Chondrocyte (in vitro differentiated cells): ENCODE results near the gene MSL2. TPM values are rescaled to one million over a fixed set of nuclear protein-coding genes. Genes with fewer than 3 reads are reported as not detected.
"Not testable (repeated sequence)": the region's sequence is repeated elsewhere in the genome, so short reads cannot be mapped to it uniquely, and the experiment has no call there.

Source experiments
- DNase-seq: peaks from one replicate; pipeline ENCODE4 v3.0.0; 2021; ENCODE audit warnings: mixed read lengths, low spot score
- H3K27ac Mint-ChIP-seq: one replicate; pipeline ENCODE4 v1.8.0; 2021; ENCODE audit warnings: mild to moderate bottlenecking, moderate library complexity, mixed read lengths; ENCODE audit not compliant: unreplicated experiment
- H3K27me3 Mint-ChIP-seq: 2 replicates; pipeline ENCODE4 v1.8.0; 2021; ENCODE audit warnings: low read depth, mixed read lengths
- H3K36me3 Mint-ChIP-seq: 2 replicates; pipeline ENCODE4 v1.8.0; 2021; ENCODE audit warnings: low read depth, mixed read lengths
- H3K4me1 Mint-ChIP-seq: 2 replicates; pipeline ENCODE4 v1.8.0; 2021; ENCODE audit warnings: low read depth, mild to moderate bottlenecking, mixed read lengths
- H3K4me3 Mint-ChIP-seq: one replicate; pipeline ENCODE4 v1.8.0; 2021; ENCODE audit warnings: mild to moderate bottlenecking, moderate library complexity, mixed read lengths; ENCODE audit not compliant: unreplicated experiment
- H3K9me3 Mint-ChIP-seq: 2 replicates; pipeline ENCODE4 v1.8.0; 2021; ENCODE audit warnings: low read depth, mixed read lengths
- total RNA-seq: library from RNA; stranded (reverse); gene quantifications from 3 replicates; pipeline ENCODE4 v1.2.1, GENCODE V29; 2021
- TF ChIP-seq, protein P1 (sequence below): fragments of 200-600 bp; sonication (generic); IDR thresholded peaks from 2 replicates; pipeline ENCODE4 v1.5.0; 2021; ENCODE audit warnings: antibody characterized with exemption, mild to moderate bottlenecking, moderate library complexity

The MSL2 gene
- total RNA-seq, 1 donor from 2014 or later, result 21.1 TPM

DNA sequence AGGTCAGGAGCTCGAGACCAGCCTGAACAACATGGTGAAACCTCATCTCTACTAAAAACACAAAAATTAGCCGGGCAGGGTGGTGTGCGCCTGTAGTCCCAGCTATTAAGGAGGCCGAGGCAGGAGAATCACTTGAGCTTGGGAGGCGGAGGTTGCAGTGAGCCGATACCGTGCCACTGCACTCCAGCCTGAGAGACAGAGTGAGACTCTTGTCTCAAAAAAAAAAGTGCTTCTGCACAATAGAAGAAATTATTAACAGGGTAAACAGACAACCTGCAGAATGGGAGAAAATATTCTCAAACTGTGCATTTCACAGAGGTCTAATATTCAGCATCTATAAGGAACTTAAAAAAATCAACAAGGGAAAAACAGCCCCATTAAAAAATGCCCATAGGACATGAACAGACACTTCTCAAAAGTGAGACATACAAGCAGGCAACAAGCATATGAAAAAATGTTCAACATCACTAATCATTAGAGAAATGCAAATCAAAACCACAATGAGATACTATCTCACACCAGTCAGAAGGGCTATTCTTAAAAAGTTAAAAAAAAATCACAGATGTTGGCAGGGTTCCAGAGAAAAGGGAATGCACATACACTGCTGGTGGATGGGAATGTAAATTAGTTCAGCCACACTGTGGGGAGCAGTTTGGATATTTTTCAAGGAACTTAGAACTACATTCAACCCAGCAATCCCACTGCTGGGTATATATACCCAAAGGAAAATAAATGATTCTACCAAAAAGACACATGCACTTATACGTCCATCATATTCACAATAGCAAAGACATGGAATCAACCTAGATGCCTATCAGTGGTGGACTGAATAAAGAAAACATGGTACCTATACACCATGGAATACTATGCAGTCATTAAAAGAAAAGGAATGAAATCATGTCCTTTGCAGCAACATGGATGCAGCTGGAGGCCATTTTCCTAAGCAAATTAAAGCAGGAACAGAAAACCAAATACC, 75.5 kb downstream of the MSL2 start:
- peaks cover 29% of the 10 kb centered on the region for H3K9me3 Mint-ChIP-seq
- DNase-seq, result no peak

DNA sequence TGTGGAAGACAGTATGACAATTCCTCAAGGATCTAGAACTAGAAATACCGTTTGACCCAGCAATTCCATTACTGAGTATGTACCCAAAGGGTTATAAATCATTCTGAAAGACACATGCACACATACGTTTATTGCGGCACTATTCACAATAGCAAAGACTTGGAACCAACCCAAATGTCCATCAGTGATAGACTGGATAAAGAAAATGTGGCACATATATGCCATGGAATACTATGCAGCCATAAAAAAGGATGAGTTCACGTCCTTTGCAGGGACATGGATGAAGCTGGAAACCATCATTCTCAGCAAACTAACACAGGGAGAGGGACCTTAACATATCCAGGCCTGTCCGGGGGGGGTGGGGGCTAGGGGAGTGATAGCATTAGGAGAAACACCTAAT, 76.4 kb downstream of the MSL2 start:
- Mint-ChIP-seq H3K36me3 (peaks cover 19% of the 10 kb centered on the region), H3K9me3 (peaks cover 38% of the 10 kb centered on the region)
- not testable (repeated sequence) for H3K27ac Mint-ChIP-seq, DNase-seq, H3K4me3 Mint-ChIP-seq, H3K27me3 Mint-ChIP-seq, H3K4me1 Mint-ChIP-seq

More for the DNA sequence above, 75.5 kb downstream of the MSL2 start:
- H3K36me3 Mint-ChIP-seq, result peaks cover 13% of the 10 kb centered on the region
- H3K27me3 Mint-ChIP-seq, result no peaks in the 10 kb centered on the region
- no peak overlapping the region for H3K27ac Mint-ChIP-seq
- TF ChIP-seq, protein P1, sequence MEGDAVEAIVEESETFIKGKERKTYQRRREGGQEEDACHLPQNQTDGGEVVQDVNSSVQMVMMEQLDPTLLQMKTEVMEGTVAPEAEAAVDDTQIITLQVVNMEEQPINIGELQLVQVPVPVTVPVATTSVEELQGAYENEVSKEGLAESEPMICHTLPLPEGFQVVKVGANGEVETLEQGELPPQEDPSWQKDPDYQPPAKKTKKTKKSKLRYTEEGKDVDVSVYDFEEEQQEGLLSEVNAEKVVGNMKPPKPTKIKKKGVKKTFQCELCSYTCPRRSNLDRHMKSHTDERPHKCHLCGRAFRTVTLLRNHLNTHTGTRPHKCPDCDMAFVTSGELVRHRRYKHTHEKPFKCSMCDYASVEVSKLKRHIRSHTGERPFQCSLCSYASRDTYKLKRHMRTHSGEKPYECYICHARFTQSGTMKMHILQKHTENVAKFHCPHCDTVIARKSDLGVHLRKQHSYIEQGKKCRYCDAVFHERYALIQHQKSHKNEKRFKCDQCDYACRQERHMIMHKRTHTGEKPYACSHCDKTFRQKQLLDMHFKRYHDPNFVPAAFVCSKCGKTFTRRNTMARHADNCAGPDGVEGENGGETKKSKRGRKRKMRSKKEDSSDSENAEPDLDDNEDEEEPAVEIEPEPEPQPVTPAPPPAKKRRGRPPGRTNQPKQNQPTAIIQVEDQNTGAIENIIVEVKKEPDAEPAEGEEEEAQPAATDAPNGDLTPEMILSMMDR, result no peak
- peaks cover 5% of the 10 kb centered on the region for H3K4me1 Mint-ChIP-seq
- no peak overlapping the region for H3K4me3 Mint-ChIP-seq

DNA sequence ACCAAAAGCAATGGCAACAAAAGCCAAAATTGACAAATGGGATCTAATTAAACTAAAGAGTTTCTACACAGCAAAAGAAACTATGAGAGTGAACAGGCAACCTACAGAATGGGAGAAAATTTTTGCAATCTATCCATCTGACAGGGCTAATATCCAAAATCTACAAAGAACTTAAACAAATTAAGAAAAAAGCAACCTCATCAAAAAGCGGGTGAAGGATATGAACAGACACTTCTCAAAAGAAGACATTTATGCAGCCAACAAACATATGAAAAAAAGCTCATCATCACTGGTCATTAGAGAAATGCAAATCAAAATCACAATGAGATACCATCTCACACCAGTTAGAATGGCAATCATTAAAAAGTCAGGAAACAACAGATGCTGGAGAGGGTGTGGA, 76.8 kb downstream of the MSL2 start:
- H3K4me3 Mint-ChIP-seq, H3K4me1 Mint-ChIP-seq, H3K27me3 Mint-ChIP-seq, H3K27ac Mint-ChIP-seq, DNase-seq: not testable (repeated sequence)
- Mint-ChIP-seq H3K9me3 (peaks cover 34% of the 10 kb centered on the region), H3K36me3 (peaks cover 20% of the 10 kb centered on the region)

DNA sequence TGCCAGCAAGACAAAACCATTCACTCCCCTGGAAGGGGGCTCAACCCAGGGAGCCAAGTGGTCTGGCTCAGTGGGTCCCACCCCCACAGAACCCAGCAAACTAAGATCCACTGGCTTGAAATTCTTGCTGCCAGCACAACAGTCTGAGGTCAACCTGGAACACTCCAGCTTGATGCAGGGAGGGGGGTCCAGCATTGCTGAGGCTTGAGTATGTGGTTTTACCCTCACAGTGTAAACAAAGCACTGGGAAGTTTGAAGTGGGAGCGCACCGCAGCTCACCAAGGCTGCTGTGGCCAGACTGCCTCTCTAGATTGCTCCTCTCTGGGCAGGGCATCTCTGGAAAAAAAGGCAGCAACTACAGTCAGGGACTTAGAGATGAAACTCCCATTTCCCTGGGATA, 81.7 kb downstream of the MSL2 start:
- Mint-ChIP-seq H3K4me1 (no peaks in the 10 kb centered on the region), H3K4me3 (no peak overlapping the region), H3K36me3 (peaks cover 39% of the 10 kb centered on the region), H3K27me3 (no peaks in the 10 kb centered on the region), H3K9me3 (peaks cover 33% of the 10 kb centered on the region), H3K27ac (no peak overlapping the region)
- TF ChIP-seq, protein P1, result no peak
- DNase-seq, result no peak

DNA sequence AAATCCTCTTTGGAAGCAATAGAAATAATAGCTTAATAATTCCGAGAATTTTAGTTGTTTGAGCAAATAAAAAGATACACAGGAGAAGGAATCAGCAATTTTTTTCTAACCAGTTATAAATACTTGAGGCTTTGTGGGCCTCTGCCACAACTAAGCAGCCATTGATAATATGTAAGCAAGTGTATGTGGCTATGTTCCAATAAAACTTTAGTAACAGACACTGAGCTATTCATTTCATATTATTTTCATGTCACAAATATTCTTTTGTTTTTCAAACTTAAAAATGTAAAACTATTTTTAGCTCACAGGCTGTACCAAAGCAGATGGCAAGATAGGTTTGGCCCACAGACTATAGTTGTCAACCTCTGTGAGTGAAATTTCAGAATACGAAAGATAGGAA, 85.7 kb downstream of the MSL2 start:
- TF ChIP-seq, protein P1, result no peak
- no peak for DNase-seq
- Mint-ChIP-seq H3K27me3 (no peaks in the 10 kb centered on the region), H3K4me1 (no peaks in the 10 kb centered on the region), H3K4me3 (no peak overlapping the region), H3K9me3 (peaks cover 7% of the 10 kb centered on the region), H3K36me3 (peaks cover 37% of the 10 kb centered on the region), H3K27ac (no peak overlapping the region)

DNA sequence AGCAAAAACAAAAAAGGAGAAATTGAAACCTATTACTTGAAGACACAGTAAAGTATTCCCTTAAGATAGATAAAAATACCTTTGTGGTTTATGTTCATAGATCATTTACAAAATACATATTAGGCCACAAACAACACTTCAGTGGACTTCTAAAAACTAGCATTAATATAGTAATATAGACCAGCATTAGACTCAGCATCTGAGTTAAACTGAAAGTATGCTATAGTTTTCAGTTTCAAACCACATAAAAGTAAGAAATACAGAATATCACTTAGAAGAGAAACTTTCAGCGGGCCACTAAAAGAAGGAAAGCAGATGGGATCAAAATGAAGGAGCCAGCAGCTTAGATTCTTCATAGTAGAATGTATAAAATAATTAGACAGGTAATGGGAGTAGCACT, 86.6 kb downstream of the MSL2 start:
- no peak overlapping the region for H3K27ac Mint-ChIP-seq
- H3K4me1 Mint-ChIP-seq, result no peaks in the 10 kb centered on the region
- no peak overlapping the region for H3K4me3 Mint-ChIP-seq
- DNase-seq, result no peak
- H3K36me3 Mint-ChIP-seq, result peaks cover 35% of the 10 kb centered on the region
- no peaks in the 10 kb centered on the region for H3K27me3 Mint-ChIP-seq
- no peaks in the 10 kb centered on the region for H3K9me3 Mint-ChIP-seq
- TF ChIP-seq, protein P1, result no peak
